AG09309 (cell line): ENCODE data around the gene RASA4B.
"Not testable (repeated sequence)": the region's sequence is repeated elsewhere in the genome, so short reads cannot be mapped to it uniquely, and the experiment has no call there.

Experiments used
- DNase-seq: peaks from one replicate; pipeline ENCODE4 v3.0.0-alpha.2; 2010; ENCODE audit warnings: low read depth
- H3K4me3 ChIP-seq: 2 replicates; pipeline ENCODE4 v1.5.1; 2011; ENCODE audit warnings: mild to moderate bottlenecking, low read depth, low read length, moderate library complexity; ENCODE audit not compliant: control insufficient read depth

RASA4B gene

DNA sequence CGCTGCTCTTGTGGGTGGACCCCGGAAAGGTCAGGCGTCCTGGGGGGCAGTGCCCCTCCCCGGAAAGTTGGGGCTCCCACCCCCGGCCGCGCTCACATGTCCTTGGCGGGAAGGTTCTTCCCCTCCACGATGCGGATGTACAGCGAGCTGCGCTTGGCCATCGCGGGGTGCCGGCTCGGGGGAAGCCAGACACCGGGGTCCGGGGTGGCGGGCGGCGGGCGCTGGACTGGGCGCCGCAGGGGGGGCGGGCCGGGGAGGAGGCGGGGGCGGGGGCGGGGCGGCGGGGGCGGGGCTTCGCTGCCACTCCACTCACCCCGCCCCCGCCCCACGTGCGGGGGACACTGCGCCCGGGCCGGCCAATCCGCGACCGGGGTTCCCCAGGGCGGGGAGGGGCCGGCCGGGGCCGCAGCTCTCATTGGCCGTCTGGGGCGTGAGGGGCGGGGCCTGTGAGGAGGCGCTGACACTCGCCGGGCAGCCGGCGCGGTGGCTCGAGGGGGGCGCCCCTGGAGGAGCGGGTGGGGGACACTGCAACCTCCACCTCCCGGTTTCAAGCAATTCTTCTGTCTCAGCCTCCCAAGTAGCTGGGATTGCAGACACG lies at the start of gene RASA4B:
Gene RASA4B, minus strand, starts transcription at position 228 of the 598 bp plus-strand sequence. Its CDS starts 67 bp downstream, at position 161.
- not testable (repeated sequence) for DNase-seq, H3K4me3 ChIP-seq

DNA sequence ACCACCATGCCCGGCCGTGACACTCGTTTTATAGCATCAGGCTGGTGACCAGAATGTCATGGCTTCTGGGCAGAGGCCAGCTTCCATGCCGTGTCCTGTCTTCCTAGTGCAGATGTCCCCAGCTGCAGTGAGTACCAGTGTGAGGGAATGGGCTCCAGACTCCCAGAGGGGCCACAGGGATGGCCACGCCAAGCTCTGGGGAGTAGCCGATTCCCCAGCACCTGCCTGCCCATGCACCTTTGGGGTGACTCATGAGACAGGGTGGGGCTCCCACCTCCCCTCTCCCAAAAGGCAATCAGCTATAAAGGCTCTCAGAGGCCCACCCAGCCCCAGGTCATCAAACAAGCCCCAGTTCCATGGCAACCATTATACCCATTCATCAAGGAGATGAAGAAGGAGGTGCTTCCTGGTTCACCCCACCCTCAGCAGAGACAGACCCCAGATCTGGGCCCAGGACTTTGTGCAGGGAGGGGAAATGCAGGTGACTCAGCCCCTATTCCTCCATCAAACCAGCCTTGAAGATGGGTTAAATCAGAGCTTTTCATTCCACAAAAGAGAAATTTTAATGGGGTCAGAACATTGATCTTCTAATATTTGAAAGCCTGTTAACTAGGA lies 33.3 kb upstream of the RASA4B start, which contains the start of gene SPDYE2:
Gene SPDYE2, plus strand, starts transcription at position 419 of the 615 bp plus-strand sequence. CDS start 2,030 bp downstream, outside the sequence.
- DNase-seq, H3K4me3 ChIP-seq: not testable (repeated sequence)

- H3K4me3 ChIP-seq, DNase-seq: not testable (repeated sequence)
Observed at GRCh38 chr7:102546353-102546752, 28.8 kb upstream of the RASA4B start.

DNA sequence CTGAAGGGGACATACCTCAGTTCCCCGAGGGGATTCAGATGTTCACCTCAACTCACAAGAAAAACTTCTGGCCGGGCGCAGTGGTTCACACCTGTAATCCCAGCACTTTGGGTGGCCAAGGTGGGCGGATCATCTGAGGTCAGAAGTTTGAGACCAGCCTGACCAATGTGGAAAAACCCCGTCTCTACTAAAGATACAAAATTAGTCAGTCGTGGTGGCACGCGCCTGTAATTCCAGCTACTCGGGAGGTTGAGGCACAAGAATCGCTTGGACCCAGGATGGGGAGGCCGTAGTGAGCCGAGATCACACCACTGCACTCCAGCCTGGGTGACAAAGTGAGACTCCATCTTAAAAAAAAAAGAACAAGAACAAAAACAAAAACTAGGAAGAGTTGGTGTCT lies 27.7 kb upstream of the RASA4B start:
- not testable (repeated sequence) for DNase-seq, H3K4me3 ChIP-seq

GRCh38 chr7:102544372-102544771 lies 26.8 kb upstream of the RASA4B start:
- DNase-seq, H3K4me3 ChIP-seq: not testable (repeated sequence)

- not testable (repeated sequence) for DNase-seq, H3K4me3 ChIP-seq
Observed at GRCh38 chr7:102543596-102543995, 26.0 kb upstream of the RASA4B start, which contains the start of gene UPK3BL2. Gene UPK3BL2, minus strand, starts transcription at chr7:102543696. Its CDS starts 60 bp downstream, at chr7:102543636.

DNA sequence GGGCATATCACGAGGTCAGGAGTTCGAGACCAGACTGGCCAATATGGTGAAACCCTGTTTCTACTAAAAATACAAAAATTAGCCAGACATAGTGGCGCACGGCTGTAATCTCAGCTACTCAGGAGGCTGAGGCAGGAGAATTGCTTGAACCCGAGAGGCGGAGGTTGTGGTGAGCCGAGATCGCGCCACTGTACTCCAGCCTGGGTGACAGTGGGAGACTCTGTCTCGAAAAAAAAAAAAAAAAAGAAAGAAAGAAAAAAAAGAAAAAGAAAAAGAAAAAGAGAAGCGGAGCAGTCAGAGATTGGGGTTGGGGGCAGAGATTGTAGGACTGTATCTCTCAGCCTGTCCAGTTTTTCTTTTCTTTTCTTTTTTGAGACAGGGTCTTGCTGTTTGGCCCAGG lies 25.2 kb upstream of the RASA4B start:
- not testable (repeated sequence) for DNase-seq, H3K4me3 ChIP-seq

DNA sequence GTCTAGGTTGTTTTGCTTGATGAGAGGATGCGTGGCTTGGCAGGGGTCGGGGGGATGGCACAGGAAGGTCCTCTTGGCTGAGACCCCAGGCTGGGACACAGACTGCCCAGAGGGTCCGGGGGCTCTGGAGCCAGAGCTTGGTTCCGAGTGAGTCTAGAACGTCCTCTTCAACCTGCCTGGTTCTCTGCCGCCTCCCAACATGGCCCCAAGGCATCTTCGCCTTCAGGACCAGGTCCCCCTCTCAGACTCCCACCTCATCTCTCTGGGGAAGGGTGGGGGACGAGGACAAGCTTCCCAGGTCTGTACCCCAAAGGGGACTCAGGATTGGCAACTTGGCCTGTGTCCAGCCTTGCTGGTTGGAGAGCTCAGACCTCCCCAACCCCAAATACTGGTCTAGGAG lies 24.5 kb upstream of the RASA4B start:
- not testable (repeated sequence) for DNase-seq, H3K4me3 ChIP-seq

GRCh38 chr7:102540604-102541003 lies 23.0 kb upstream of the RASA4B start:
- not testable (repeated sequence) for DNase-seq, H3K4me3 ChIP-seq

DNA sequence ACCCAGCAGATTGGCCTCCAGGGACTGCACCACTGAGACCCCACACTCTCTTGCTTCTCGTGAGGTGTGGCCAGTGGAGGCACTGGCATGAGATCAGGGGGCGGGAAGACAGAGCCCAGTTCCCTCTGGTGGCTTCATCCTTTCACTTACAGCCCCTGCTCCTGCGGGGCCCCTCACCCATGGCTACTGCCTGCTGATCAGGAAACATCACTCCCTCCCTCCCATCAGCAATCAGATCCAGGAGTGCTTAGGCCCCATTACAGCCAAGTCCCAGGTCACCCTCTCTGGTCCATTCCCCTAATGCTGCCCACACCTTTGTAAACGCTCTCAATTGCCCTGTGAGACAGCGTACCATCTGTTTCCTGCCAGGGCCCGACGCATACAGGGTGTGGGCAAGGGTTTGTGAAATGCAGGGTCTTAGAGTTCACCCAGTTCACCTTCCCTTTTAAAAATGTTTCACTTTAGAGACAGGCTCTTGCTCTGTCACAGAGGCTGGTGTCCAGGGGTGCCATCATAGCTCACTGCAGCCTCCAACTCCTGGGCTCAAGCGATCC lies 17.6 kb upstream of the RASA4B start:
- not testable (repeated sequence) for DNase-seq, H3K4me3 ChIP-seq

DNA sequence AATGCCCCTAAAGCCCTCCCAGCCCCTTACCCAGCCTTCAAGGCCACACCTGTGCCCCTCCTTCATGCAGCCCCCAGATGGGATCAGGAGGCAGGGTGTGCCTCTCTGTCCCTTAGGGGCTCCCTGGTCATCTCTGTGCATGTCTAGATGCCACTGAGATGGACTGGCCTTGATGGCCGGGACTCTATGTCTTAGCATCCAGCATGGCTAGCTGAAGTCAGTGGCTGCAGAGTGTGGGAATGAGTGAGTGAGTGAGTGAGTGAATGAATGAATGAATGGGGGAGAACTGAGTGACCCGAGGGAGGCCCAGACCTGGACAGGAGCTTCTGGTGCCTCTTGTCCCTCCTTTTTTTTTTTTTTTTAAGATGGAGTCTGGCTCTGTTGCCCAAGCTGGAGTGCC lies 14.6 kb upstream of the RASA4B start:
- DNase-seq, result not testable (repeated sequence)

DNA sequence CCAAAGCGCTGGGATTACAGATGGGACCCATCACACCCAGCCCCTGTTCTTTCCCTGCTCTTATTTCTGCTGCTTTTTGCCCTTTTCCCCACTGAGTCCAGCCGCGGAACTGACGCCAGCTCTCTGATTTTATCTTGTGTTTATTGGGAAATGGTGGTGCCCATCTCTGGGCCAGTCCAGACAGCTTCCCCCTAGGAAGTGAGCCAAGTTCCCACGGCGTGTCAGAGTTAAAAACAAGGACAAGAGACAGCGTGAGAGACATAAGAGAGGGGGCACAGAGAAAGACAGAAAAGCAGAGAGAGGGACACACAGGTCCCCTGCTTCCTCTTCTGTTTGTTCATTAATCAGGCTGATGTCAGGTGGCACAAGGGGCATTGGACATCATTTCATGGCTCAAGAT lies 14.0 kb upstream of the RASA4B start:
- DNase-seq, H3K4me3 ChIP-seq: not testable (repeated sequence)

More for the DNA sequence above, 14.6 kb upstream of the RASA4B start:
- H3K4me3 ChIP-seq, result not testable (repeated sequence)

DNA sequence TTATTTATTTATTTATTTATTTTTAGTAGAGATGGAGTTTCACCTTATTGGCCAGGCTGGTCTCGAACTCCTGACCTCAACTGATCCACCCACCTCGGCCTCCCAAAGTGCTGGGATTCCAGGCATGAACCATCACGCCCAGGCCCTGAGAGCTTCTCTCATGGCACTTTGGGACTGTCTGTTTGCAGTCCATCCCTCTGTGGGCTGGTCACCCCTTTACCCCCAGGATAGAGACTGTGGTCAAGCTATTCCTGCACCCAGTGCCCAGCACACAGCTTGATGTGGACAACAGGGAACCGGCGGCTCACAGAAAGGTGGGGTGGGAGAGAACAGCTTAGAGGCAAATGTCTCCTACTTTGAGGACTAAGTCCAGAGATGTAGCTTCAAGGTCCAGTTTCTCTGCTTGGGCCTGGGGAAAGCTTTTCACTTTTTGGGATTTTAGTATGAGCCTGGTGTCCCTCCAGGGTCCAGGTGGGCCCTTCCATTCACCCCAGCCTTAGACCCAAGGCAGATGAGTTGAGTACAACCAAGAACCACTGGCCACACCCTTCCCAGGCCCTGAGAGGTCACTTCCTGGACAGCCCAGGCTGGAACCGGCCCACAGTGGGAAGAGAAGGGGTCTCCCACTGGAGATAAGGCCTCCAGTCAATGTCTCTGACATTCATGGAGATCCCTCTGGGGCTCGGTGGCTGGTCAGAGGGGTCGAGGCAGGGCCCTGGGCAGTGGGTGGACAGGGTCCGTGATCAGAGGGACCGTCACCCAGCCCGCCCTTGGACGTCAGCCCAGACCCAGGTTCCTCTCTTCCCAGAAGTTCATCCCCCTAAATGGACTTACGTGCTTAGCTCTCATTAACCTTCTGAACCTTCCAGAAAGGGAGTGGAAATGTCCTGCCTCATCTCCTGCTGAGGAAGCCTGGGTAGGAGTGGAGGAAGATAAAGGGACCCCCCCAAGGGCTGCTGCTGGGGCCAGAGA lies 10.5 kb upstream of the RASA4B start:
- DNase-seq, H3K4me3 ChIP-seq: not testable (repeated sequence)

DNA sequence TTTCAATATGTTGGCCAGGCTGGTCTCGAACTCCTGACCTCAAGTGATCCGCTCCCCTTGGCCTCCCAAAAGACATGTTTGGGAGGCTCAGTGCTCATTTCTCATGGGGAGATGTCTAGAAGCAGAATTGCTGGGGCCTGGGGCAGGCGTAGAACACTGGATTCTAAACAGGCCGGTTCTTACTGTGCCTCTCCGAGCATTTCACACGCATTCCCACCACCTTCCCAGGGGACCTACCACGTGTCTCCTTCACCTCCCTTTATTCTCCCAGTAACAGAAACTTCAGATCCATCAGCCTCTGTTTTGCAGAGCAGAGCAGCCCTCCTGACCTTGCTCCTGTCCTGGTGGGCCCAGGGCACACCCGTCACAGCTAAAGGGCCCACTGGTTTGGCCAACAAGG lies 9.6 kb upstream of the RASA4B start:
- not testable (repeated sequence) for H3K4me3 ChIP-seq, DNase-seq

- not testable (repeated sequence) for DNase-seq, H3K4me3 ChIP-seq
Observed at GRCh38 chr7:102524803-102525202, 7.2 kb upstream of the RASA4B start.

DNA sequence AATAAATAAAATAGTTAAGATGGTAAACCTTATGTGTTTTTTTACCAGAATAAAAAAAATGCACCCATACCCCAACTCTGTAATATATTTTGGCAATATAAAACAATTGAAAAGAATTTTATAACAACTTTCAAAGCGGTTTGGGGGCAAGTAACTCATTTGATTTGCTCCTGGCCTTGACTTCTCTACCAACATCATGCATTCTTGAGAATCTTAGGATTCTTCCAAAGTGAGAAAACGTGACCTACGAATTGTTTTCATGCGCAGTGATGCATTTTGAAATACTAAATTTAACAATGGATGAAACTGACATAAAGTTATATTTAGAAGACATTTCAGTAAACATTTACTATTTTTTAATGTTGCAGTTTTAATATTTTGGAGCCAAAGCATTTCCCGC lies 3.2 kb upstream of the RASA4B start:
- DNase-seq, H3K4me3 ChIP-seq: not testable (repeated sequence)

- H3K4me3 ChIP-seq, DNase-seq: not testable (repeated sequence)
Observed at GRCh38 chr7:102516951-102517350, 626 bp downstream of the RASA4B start.

- not testable (repeated sequence) for H3K4me3 ChIP-seq
Observed at GRCh38 chr7:102515889-102516288, 1.7 kb downstream of the RASA4B start.

More at GRCh38 chr7:102515889-102516288, 1.7 kb downstream of the RASA4B start:
- DNase-seq, result not testable (repeated sequence)
